IMR-90 (cell line): ENCODE data around the gene EXOC5. TPM values are rescaled to one million over a fixed set of nuclear protein-coding genes. Genes with fewer than 3 reads are reported as not detected.
A peak's percentile ranks its signal among the peaks of the same experiment; 100 is the strongest.

Experiments
- ATAC-seq: fragments of 200-7000 bp; cut with Tn5 transposase; 2 replicates; pipeline ENCODE4 v1.9.1; 2020; ENCODE audit warnings: low read depth, mild to moderate bottlenecking, moderate library complexity
- BruUV-seq: library from RNA; stranded (reverse); fragments of 400-500 nt; replicated peaks from 2 replicates; lab custom pipeline; 2021; lab: Mats Ljungman, UMichigan
- CTCF ChIA-PET: fragments of 300-600 bp; formaldehyde crosslinking; extraction: SDS; loops from one replicate; lab custom pipeline; 2021; ENCODE audit warnings: antibody characterized with exemption; lab: Yijun Ruan, JAX
- POLR2A ChIA-PET: fragments of 300-600 bp; sonication (Branson Sonifier 250); formaldehyde crosslinking; loops from one replicate; lab custom pipeline; 2022; ENCODE audit warnings: antibody characterized with exemption; ENCODE audit not compliant: unreplicated experiment; lab: Charles Lee
- DNase-seq: peaks from one replicate; pipeline ENCODE4 v3.0.0; 2013
- H2AFZ ChIP-seq: replicated peaks from 2 replicates; pipeline ENCODE3; 2013; ENCODE audit warnings: low read length, mild to moderate bottlenecking; ENCODE audit not compliant: poor library complexity
- H2AK5ac ChIP-seq: 2 replicates; pipeline ENCODE4 v1.6.1; 2013; ENCODE audit warnings: low read depth, low read length, inconsistent platforms
- H2AK9ac ChIP-seq: replicated peaks from 2 replicates; pipeline ENCODE3; 2013; ENCODE audit warnings: mild to moderate bottlenecking, low read depth, low read length, moderate library complexity; ENCODE audit not compliant: poor library complexity
- H2BK120ac ChIP-seq: 2 replicates; pipeline ENCODE4 v1.6.1; 2013; ENCODE audit warnings: low read depth, low read length, inconsistent platforms
- H2BK15ac ChIP-seq: 3 replicates; pipeline ENCODE4 v1.6.1; 2013; ENCODE audit warnings: low read depth, low read length, inconsistent platforms
- H2BK20ac ChIP-seq: 2 replicates; pipeline ENCODE4 v1.6.1; 2013; ENCODE audit warnings: low read depth, mild to moderate bottlenecking, inconsistent platforms, low read length, moderate library complexity
- H2BK5ac ChIP-seq: 2 replicates; pipeline ENCODE4 v1.6.1; 2013; ENCODE audit warnings: mild to moderate bottlenecking, low read depth, low read length, inconsistent platforms; ENCODE audit not compliant: poor library complexity, severe bottlenecking
- H3K14ac ChIP-seq: replicated peaks from 2 replicates; pipeline ENCODE4 v1.6.1; 2013; ENCODE audit warnings: low read depth, low read length, inconsistent platforms
- H3K18ac ChIP-seq: 2 replicates; pipeline ENCODE4 v1.6.1; 2013; ENCODE audit warnings: low read depth, low read length, control low read depth
- H3K23ac ChIP-seq: 2 replicates; pipeline ENCODE4 v1.6.1; 2013; ENCODE audit warnings: low read depth, low read length, inconsistent platforms
- H3K27ac ChIP-seq: 2 replicates; pipeline ENCODE4 v1.5.1; 2013; ENCODE audit warnings: mild to moderate bottlenecking, control low read depth, low read length; ENCODE audit not compliant: insufficient read depth
- H3K27me3 ChIP-seq: 2 replicates; pipeline ENCODE4 v1.6.1; 2013; ENCODE audit warnings: low read length; ENCODE audit not compliant: control insufficient read depth, insufficient read depth
- H3K36me3 ChIP-seq: 2 replicates; pipeline ENCODE4 v1.6.1; 2013; ENCODE audit warnings: low read length, mixed read lengths; ENCODE audit not compliant: control insufficient read depth, insufficient read depth
- H3K4ac ChIP-seq: 2 replicates; pipeline ENCODE4 v1.6.1; 2013; ENCODE audit warnings: low read depth, low read length, inconsistent platforms
- H3K4me1 ChIP-seq: 2 replicates; pipeline ENCODE4 v1.6.1; 2013; ENCODE audit warnings: low read length, mixed read lengths; ENCODE audit not compliant: control insufficient read depth, insufficient read depth
- H3K4me2 ChIP-seq: 2 replicates; pipeline ENCODE4 v1.6.1; 2013; ENCODE audit warnings: low read depth, mild to moderate bottlenecking, control low read depth, low read length, moderate library complexity
- H3K4me3 ChIP-seq: 2 replicates; pipeline ENCODE4 v1.5.1; 2013; ENCODE audit warnings: low read depth, mild to moderate bottlenecking, control low read depth, low read length, moderate library complexity; ENCODE audit not compliant: insufficient read depth
- H3K56ac ChIP-seq: 2 replicates; pipeline ENCODE4 v1.6.1; 2013; ENCODE audit warnings: low read length, inconsistent platforms; ENCODE audit not compliant: insufficient read depth; ENCODE audit errors: extremely low read depth
- H3K79me1 ChIP-seq, 2 experiments: 2 replicates each; pipeline ENCODE4 v1.6.1; 2013; ENCODE audit warnings: low read length in 2 of 2, inconsistent platforms in 1 of 2, low read depth in 1 of 2
- H3K9ac ChIP-seq: 2 replicates; pipeline ENCODE4 v1.6.1; 2013; ENCODE audit warnings: low read depth, low read length, control low read depth
- H3K9me1 ChIP-seq: 2 replicates; pipeline ENCODE4 v1.6.1; 2013; ENCODE audit warnings: low read length, inconsistent platforms; ENCODE audit not compliant: insufficient read depth
- H3K9me3 ChIP-seq: 2 replicates; pipeline ENCODE4 v1.6.1; 2013; ENCODE audit warnings: low read length; ENCODE audit not compliant: control insufficient read depth, insufficient read depth
- H4K20me1 ChIP-seq: 2 replicates; pipeline ENCODE4 v1.6.1; 2013; ENCODE audit warnings: low read length, inconsistent platforms; ENCODE audit not compliant: insufficient read depth
- H4K5ac ChIP-seq: 2 replicates; pipeline ENCODE4 v1.6.1; 2013; ENCODE audit warnings: mild to moderate bottlenecking, low read depth, low read length, control low read depth
- H4K8ac ChIP-seq, 2 experiments: 2 replicates each; pipeline ENCODE4 v1.6.1; 2013; ENCODE audit warnings: low read depth in 2 of 2, low read length in 2 of 2, control low read depth in 1 of 2, inconsistent platforms in 1 of 2
- H4K91ac ChIP-seq: 2 replicates; pipeline ENCODE4 v1.6.1; 2013; ENCODE audit warnings: low read depth, low read length, inconsistent platforms; ENCODE audit not compliant: insufficient read depth
- BHLHE40 ChIP-seq: fragments of 150-350 bp; IDR thresholded peaks from 2 replicates; pipeline ENCODE4 v1.6.1; 2016; ENCODE audit warnings: mild to moderate bottlenecking, low read depth, low read length
- CEBPB ChIP-seq: IDR thresholded peaks from 2 replicates; pipeline ENCODE4 v1.6.1; 2012; ENCODE audit warnings: low read depth, low read length, improper control_type of control experiment
- FOS ChIP-seq: fragments of 150-350 bp; IDR thresholded peaks from 2 replicates; pipeline ENCODE4 v1.6.1; 2016; ENCODE audit warnings: low read depth, low read length
- MAFK ChIP-seq: IDR thresholded peaks from 2 replicates; pipeline ENCODE4 v1.6.1; 2012; ENCODE audit warnings: low read depth, low read length, improper control_type of control experiment
- MXI1 ChIP-seq: IDR thresholded peaks from 2 replicates; pipeline ENCODE4 v1.6.1; 2012; ENCODE audit warnings: low read depth, mild to moderate bottlenecking, low read length, moderate library complexity, borderline replicate concordance
- NFE2L2 ChIP-seq: fragments of 150-350 bp; IDR thresholded peaks from 2 replicates; pipeline ENCODE4 v1.6.1; 2016; ENCODE audit warnings: low read depth, mild to moderate bottlenecking, low read length
- RCOR1 ChIP-seq: IDR thresholded peaks from 2 replicates; pipeline ENCODE4 v1.6.1; 2012; ENCODE audit warnings: mild to moderate bottlenecking, low read length, improper control_type of control experiment; ENCODE audit not compliant: insufficient replicate concordance
- SMC3 ChIP-seq: fragments of 150-350 bp; IDR thresholded peaks from 2 replicates; pipeline ENCODE4 v1.6.1; 2016; ENCODE audit warnings: low read depth, mild to moderate bottlenecking, antibody characterized with exemption, low read length, moderate library complexity
- WGBS, 2 experiments: methylation state at CpG; one replicate each; pipeline versions ENCODE4 v1.1.5 to v1.1.7; 2013; ENCODE audit warnings: missing lambda C conversion rate in 2 of 2; ENCODE audit not compliant: insufficient read length in 1 of 2; ENCODE audit errors: extremely low coverage in 2 of 2; 5-methylcytosine and 5-hydroxymethylcytosine counted together
- dilution Hi-C: fragments of 300-500 bp; cut with HindIII; formaldehyde crosslinking; loops from one replicate; pipeline ENCODE4 v1.14.3; 2018; ENCODE audit warnings: low sequenced_read_pairs; ENCODE audit not compliant: unreplicated experiment
- in situ Hi-C: fragments of 300-500 bp; cut with MboI; formaldehyde crosslinking; loops from 3 replicates; pipeline ENCODE4 v1.14.3; 2019; ENCODE audit warnings: low sequenced_read_pairs, inconsistent platforms, mixed read lengths
- intact Hi-C: fragments of 100-400 bp; cut with micrococcal nuclease; formaldehyde crosslinking; loops from 2 replicates; pipeline ENCODE4 v1.10.0; 2022
- polyA plus RNA-seq, 3 experiments: library from polyadenylated mRNA; depleted of rRNA; stranded (reverse); fragments of >200 nt; gene quantifications; 2 replicates each; pipeline ENCODE4 v1.2.3, GENCODE V29; 2012; ENCODE audit warnings: low replicate concordance in 1 of 3
- total RNA-seq: library from RNA; depleted of rRNA; stranded (reverse); fragments of >200 nt; gene quantifications from 2 replicates; pipeline ENCODE4 v1.2.3, GENCODE V29; 2012
- TF ChIP-seq, protein P1 (sequence below): fragments of 150-350 bp; IDR thresholded peaks from 2 replicates; pipeline ENCODE4 v1.6.1; 2016; ENCODE audit warnings: low read depth, mild to moderate bottlenecking, low read length, moderate library complexity, borderline replicate concordance
- TF ChIP-seq, protein P2 (sequence below): fragments of 150-350 bp; IDR thresholded peaks from 2 replicates; pipeline ENCODE4 v1.6.1; 2017; ENCODE audit warnings: mild to moderate bottlenecking, antibody characterized with exemption, low read length, low read depth

The EXOC5 gene
- total and polyA plus RNA-seq, 2 of the 4 experiments (the other 2 are of a cell fraction), result 22.4 to 52.5 TPM

DNA sequence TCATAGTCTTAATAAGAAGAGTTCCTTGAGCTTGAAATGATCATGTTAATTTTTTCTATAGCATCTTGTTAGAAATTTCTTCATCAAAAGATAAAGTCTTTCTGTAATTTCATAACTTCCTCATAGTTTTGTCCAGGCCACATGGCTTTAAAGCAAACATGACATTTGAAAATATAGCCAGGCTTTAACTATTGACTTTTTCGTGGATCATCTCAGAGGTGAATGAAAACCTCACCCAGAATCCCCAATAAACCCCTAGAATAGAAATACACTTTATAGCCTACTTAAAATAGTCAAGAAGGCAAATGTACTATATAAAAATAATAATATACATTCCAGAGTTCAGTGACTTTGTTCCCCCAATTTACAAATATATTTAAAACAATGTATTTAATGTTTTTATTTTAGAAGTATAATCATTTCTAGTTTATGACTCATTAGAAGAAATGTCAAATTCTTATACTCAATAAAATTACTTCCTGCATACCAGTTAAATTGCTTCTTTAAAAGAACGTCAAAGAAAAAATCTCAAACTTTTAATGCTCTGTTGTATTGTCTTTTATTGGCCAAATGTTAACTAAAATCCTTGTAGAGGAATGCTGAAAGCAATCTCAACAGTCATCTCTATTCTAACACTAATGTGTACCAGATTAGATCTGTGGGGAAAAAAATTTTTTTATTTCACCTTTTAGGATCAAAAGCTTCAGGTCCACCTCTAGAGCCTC is 21.6 kb downstream of the EXOC5 start:
- POLR2A ChIA-PET, result no interaction called here
- no peak overlapping the region for H2BK120ac ChIP-seq

More for the DNA sequence above, 21.6 kb downstream of the EXOC5 start:
- H3K4me2 ChIP-seq, result peak overlapping the region; percentile 50; the same call in 1 of the 2 replicates
- no peak overlapping the region for H2AK5ac ChIP-seq
- H3K79me1 ChIP-seq, result peaks cover 9 to 39% of the 10 kb centered on the region in 2 experiments
- no peaks in the 10 kb centered on the region for H3K27me3 ChIP-seq
- H3K4me1 ChIP-seq, result peaks cover 6% of the 10 kb centered on the region
- H3K14ac ChIP-seq, result no peak overlapping the region
- no peak overlapping the region for H3K27ac ChIP-seq
- H4K8ac ChIP-seq, result peak overlapping the region in 1 of 2 experiments; percentile 28; a peak in 2 of 4 replicates
- H2BK15ac ChIP-seq, result no peak overlapping the region
- no peak overlapping the region for H3K23ac ChIP-seq
- ATAC-seq (peak; percentile 50), DNase-seq (no peak)
- TF ChIP-seq NFE2L2 (no peak), MXI1 (no peak), MAFK (no peak), FOS (no peak), BHLHE40 (no peak), CEBPB (no peak), SMC3 (no peak), RCOR1 (no peak)
- TF ChIP-seq, protein P1, sequence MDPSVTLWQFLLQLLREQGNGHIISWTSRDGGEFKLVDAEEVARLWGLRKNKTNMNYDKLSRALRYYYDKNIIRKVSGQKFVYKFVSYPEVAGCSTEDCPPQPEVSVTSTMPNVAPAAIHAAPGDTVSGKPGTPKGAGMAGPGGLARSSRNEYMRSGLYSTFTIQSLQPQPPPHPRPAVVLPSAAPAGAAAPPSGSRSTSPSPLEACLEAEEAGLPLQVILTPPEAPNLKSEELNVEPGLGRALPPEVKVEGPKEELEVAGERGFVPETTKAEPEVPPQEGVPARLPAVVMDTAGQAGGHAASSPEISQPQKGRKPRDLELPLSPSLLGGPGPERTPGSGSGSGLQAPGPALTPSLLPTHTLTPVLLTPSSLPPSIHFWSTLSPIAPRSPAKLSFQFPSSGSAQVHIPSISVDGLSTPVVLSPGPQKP, result no peak
- TF ChIP-seq, protein P2, sequence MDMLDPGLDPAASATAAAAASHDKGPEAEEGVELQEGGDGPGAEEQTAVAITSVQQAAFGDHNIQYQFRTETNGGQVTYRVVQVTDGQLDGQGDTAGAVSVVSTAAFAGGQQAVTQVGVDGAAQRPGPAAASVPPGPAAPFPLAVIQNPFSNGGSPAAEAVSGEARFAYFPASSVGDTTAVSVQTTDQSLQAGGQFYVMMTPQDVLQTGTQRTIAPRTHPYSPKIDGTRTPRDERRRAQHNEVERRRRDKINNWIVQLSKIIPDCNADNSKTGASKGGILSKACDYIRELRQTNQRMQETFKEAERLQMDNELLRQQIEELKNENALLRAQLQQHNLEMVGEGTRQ, result no peak
- no peak overlapping the region; the same call in 1 of the 2 replicates for H3K18ac ChIP-seq
- H2AFZ ChIP-seq, result no peak overlapping the region
- no peak overlapping the region for H2AK9ac ChIP-seq
- CTCF ChIA-PET, result no interaction called here
- dilution Hi-C loops, result no loop called here
- H3K9me1 ChIP-seq, result no peaks in the 10 kb centered on the region; the same call in 1 of the 2 replicates
- in situ Hi-C loops, result no loop called here
- H3K56ac ChIP-seq, result no peak overlapping the region
- H2BK5ac ChIP-seq, result no peak overlapping the region
- no peak overlapping the region for H3K4me3 ChIP-seq
- no TSS peak for BruUV-seq
- H3K4ac ChIP-seq, result no peak overlapping the region
- WGBS, 2 experiments, result no CpG with 5 or more reads among the region's 2 CpGs
- 0 out of 2 replicates have a peak, but pooled peaks cover 2% of the 10 kb centered on the region for H3K36me3 ChIP-seq
- H4K5ac ChIP-seq, result no peak overlapping the region
- no peak overlapping the region for H3K9ac ChIP-seq
- H2BK20ac ChIP-seq, result no peak overlapping the region
- 0 out of 2 replicates have a peak, but pooled peaks cover 3% of the 10 kb centered on the region for H4K20me1 ChIP-seq
- intact Hi-C loops, result no loop called here
- H3K9me3 ChIP-seq, result no peaks in the 10 kb centered on the region
- H4K91ac ChIP-seq, result no peak overlapping the region
